Measurements from ENCODE around the gene CBY1.

GRCh38 chr22:38705235-38706100 lies 49.0 kb downstream of the CBY1 start, which contains the start of gene GTPBP1:
- peak; percentile 82 for TF ChIP-seq POLR2A (IDR thresholded peaks at IDR 0.05; ENCODE audit: low read depth, low read length)
- TF ChIP-seq POLR2AphosphoS5 (IDR thresholded peaks at IDR 0.05; ENCODE audit: low read depth, low read length): peak; percentile 63
- TF ChIP-seq TAF1 (IDR thresholded peaks at IDR 0.05; ENCODE audit: low read depth, low read length): peak; percentile 93
